ENCODE measurements around the gene PTK7.

- TF ChIP-seq CTBP1 (IDR thresholded peaks at IDR 0.05; ENCODE audit: borderline replicate concordance) (no peak), L3MBTL2 (conservative IDR thresholded peaks at IDR 0.05) (no peak), TARDBP (IDR thresholded peaks at IDR 0.05) (no peak), BHLHE40 (IDR thresholded peaks at IDR 0.05; ENCODE audit: borderline replicate concordance) (no peak)
Measured at GRCh38 chr6:43062818-43063217, 13.3 kb upstream of the PTK7 start.

Data from HEK293T (cell line).